Activated T-cell treated with anti-CD3 and anti-CD28 coated beads, Interleukin-2, amount 50 U/mL, for 24 hours (primary cell): ENCODE data around the gene ZBTB7A.

Experiments used
- DNase-seq: peaks from one replicate; pipeline ENCODE4 v3.0.0-alpha.2; 2020
- H3K27ac Mint-ChIP-seq: 2 replicates; pipeline ENCODE4 v1.8.0; 2020; ENCODE audit warnings: mild to moderate bottlenecking, mixed read lengths
- H3K27me3 Mint-ChIP-seq: 2 replicates; pipeline ENCODE4 v1.8.0; 2020; ENCODE audit warnings: mixed read lengths
- H3K36me3 Mint-ChIP-seq: 2 replicates; pipeline ENCODE4 v1.8.0; 2020; ENCODE audit warnings: low read depth, mixed read lengths
- H3K4me1 Mint-ChIP-seq: 2 replicates; pipeline ENCODE4 v1.8.0; 2020; ENCODE audit warnings: low read depth, mixed read lengths
- H3K4me3 Mint-ChIP-seq: 2 replicates; pipeline ENCODE4 v1.8.0; 2020; ENCODE audit warnings: mild to moderate bottlenecking, moderate library complexity, mixed read lengths
- H3K9me3 Mint-ChIP-seq: 2 replicates; pipeline ENCODE4 v1.8.0; 2020; ENCODE audit warnings: mixed read lengths

Gene ZBTB7A

DNA sequence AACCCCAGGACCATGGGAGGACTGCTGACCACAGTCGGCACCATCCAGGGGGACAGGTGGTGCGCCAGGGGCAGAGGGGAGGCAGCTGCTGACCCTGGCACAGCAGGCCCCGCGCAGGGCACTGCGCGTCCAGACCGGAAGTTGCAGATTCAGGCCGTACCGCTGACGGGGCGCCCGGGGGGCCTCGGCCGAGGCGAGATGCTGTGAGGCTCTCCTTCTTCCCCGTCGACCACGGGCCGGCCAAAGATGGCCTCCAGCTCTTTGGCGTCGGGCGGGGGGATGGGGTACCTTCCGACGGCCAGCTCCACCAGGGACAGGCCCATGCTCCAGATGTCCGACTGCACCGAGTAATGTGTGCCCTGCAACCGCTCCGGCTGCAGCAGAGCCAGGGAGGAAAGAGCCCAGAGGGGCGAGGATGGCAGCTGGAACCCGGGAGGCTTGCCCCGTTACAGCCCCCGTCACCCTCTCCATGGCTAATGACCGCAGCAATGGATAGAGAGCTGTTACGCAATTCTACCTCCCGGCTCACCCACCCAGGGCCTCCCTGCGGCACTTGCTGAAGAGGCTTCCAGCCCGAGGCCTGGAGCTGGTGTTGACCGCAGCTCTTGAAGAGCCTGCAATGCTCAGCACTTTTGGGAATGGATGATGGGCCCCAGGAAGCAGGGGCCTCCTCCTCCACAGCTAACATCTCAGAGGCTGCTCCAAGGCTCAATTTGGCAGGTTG is 32.5 kb upstream of the ZBTB7A start:
- Mint-ChIP-seq H3K4me3 (no peak overlapping the region), H3K27ac (no peak overlapping the region)

DNA sequence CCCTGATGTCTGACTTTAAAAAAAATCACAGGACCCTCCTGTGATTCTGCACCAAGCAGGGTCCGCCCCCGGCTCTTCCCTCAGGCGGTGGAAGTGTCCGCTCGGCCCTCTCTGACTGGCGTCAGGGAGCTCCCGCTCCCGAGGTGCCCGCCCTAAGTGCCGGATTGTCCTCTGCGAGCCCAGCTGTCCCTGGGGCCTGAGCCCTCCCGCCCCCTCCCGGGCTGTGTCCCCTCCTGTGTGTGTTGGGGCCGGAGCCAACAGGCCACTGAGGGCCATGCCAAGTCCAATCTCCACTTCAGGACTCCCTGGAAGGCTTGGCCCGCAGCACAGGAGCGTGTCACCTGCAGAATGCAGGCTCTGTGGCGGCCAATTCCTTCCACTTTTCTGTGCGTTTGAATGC is 31.8 kb upstream of the ZBTB7A start:
- Mint-ChIP-seq H3K27me3 (no peaks in the 10 kb centered on the region), H3K9me3 (no peaks in the 10 kb centered on the region), H3K27ac (no peak overlapping the region), H3K36me3 (peaks cover 78% of the 10 kb centered on the region), H3K4me1 (peaks cover 4% of the 10 kb centered on the region), H3K4me3 (no peak overlapping the region)
- no peak for DNase-seq

More for the DNA sequence above, 32.5 kb upstream of the ZBTB7A start:
- DNase-seq = no peak
- no peaks in the 10 kb centered on the region for H3K27me3 Mint-ChIP-seq
- peaks cover 9% of the 10 kb centered on the region for H3K4me1 Mint-ChIP-seq
- no peaks in the 10 kb centered on the region for H3K9me3 Mint-ChIP-seq
- H3K36me3 Mint-ChIP-seq = peaks cover 81% of the 10 kb centered on the region

DNA sequence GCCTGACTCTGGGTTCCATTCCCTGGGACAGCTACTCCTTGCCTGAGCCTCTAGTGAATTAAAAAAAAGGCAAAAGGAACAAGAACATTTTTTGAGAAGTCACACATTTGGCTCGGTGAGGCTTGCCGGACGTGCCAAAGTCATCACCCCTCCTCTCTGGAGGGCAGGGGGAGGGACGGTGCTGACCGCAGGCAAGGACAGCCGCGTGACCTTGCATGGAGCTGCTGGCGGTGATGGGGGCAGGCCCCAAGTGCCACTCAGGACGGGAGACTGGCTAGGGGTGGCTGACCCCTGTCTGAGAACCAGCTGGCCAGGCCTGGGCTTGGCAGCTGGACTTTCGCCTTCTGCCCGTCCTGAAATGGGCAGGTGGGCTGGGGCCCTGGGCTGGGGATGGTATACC is 30.8 kb upstream of the ZBTB7A start:
- Mint-ChIP-seq H3K4me3 (no peak overlapping the region), H3K27ac (no peak overlapping the region), H3K9me3 (no peaks in the 10 kb centered on the region), H3K4me1 (no peaks in the 10 kb centered on the region), H3K27me3 (no peaks in the 10 kb centered on the region), H3K36me3 (peaks cover 82% of the 10 kb centered on the region)
- DNase-seq = no peak

DNA sequence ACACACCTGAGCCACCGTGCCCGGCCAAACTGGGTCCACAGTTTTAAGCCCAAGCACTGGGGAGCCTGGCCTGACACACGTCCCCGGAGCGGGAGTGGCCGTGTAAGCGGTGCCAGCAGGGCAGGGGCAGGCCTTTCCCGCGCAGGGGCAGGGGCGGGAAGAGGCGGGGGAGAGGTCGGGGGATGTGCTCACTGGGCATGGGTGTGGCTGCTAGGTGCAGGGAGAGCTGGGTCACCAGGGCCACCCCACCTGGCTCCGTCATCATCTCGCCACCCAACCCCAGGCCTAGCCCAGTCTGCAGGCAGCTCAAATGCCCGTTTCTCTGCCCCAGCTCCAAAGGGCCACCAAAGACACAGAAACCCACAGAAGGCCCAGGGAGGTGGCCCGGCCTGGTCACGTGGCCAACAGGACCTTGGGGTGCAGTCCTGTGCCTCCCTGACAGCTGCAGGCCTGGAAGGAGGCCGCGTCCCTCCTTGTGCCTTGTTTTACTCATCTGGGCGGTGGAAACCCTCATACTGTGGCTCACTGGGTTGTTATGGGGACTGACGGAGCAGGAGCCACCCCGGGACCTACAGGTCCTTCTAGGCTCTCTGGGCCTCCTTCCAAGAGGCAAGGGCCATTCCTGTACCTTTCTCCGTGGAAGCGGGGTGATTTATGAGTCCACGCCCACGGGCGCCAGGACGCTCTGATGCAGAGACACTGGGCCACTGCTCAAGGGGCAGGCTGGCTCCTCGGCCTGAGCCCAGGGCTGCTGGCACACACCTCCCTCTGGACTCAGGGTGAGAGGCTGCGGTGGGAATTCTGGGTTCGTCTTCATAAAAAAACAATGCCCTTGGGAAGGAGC is 29.6 kb upstream of the ZBTB7A start:
- Mint-ChIP-seq H3K27ac (no peak overlapping the region), H3K27me3 (no peaks in the 10 kb centered on the region), H3K4me1 (no peaks in the 10 kb centered on the region), H3K36me3 (peaks cover 75% of the 10 kb centered on the region), H3K9me3 (no peaks in the 10 kb centered on the region), H3K4me3 (no peak overlapping the region)
- DNase-seq = no peak

DNA sequence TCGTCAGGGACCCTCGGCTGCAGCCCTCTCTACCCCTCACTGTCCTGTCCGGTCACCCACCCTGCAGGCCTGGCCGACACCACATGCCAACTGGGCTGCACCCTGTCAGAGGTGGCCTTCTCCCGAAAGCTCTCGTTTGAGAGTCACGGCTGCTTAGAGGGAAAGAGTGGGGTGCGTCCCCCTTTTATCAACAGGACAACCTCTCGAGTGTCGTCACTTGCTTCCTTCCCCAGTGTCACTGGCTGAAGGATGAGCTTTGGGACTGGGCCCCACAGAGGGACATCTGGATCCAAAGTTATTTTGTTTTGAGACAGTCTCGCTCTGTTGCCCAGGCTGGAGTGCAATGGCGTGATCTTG is 28.8 kb upstream of the ZBTB7A start:
- Mint-ChIP-seq H3K36me3 (peaks cover 71% of the 10 kb centered on the region), H3K27me3 (no peaks in the 10 kb centered on the region), H3K9me3 (no peaks in the 10 kb centered on the region)

DNA sequence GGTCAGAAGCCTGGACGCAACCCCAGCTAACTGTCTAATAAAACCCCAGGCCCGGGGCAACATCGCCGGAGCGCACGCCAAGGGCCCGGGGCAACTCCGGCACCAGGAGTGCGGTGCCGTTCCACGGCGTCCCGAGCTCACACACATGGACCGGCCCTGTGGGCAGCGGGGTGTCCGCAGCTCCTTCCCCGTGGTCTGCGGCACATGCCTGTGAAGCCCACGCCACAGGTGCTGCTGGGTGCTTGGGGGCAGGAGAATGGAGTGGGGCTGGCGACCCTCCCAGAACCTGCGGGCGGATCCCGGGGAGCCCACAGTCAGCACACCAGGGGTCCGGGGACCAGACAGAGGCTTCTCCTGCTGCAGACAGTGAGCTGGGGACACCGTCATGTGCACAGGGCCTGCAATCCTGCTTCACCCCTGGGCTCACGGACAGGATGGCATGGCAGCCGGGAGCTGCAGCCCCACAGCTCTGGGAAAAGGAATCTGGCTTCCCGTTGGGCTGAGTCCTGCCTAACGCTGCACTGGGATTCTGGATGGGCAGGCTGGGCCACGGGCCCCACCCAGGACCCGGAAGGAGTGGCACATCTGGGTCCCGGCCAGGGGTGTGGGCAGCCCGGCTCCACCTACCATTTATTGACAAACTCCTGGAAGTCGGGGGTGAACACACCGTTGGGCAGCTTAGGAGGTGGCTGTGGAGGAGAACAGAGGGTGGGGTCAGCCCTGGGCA is 28.2 kb upstream of the ZBTB7A start:
- no peak for DNase-seq
- Mint-ChIP-seq H3K27ac (no peak overlapping the region), H3K4me1 (peaks cover 4% of the 10 kb centered on the region)

More for the DNA sequence above, 28.8 kb upstream of the ZBTB7A start:
- no peak for DNase-seq
- Mint-ChIP-seq H3K4me1 (peaks cover 1% of the 10 kb centered on the region), H3K27ac (no peak overlapping the region), H3K4me3 (no peak overlapping the region)

DNA sequence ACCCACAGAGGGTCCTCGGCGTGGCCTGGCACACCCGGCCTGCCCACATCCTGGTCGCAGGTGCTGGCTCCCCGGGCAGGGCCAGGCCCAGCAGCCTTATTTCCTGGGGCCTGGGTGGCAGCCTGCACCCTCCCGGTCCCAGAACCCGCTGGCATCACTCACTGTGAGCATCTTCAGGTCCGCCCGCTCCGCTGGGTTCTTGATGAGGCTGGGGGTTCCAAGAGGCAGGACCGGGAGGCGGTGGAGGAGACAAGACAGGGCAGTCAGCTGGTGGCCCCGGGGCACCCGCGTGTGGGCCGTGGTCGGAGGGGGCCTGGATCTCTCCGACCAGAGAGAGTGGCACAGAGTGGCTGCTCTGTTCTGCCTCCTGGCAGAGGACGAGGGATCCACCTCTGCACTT is 27.6 kb upstream of the ZBTB7A start:
- Mint-ChIP-seq H3K4me1 (peaks cover 10% of the 10 kb centered on the region), H3K36me3 (peaks cover 70% of the 10 kb centered on the region), H3K27me3 (no peaks in the 10 kb centered on the region), H3K9me3 (no peaks in the 10 kb centered on the region), H3K4me3 (no peak overlapping the region), H3K27ac (no peak overlapping the region)
- DNase-seq = no peak

More for the DNA sequence above, 28.2 kb upstream of the ZBTB7A start:
- H3K36me3 Mint-ChIP-seq = peaks cover 70% of the 10 kb centered on the region
- H3K4me3 Mint-ChIP-seq = no peak overlapping the region
- H3K9me3 Mint-ChIP-seq = no peaks in the 10 kb centered on the region
- no peaks in the 10 kb centered on the region for H3K27me3 Mint-ChIP-seq

DNA sequence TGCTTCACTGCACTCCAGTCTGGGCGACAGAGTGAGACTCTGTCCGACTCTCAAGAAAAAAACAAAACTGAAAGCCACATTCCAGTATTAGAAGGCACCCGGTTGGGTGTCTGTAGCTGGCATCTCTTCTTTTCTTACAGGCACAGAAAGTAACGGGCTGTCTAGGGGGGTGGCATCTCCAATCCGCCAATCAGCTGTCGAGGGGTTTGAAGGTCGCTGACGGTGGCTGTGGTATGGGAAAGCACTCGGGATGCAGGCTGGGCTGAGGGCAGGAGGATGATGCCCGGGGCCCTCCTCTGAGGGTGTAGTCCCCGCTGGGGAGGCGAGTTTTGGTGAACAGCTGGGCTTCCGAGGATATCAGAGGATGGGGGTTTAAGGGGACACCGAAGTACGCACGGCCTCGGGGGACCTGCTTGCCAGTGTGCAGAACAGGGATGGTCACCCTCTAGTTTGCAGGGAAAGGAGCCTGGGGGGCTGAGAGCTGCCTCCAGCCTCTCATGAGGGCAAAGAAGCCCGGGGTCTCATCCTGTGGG is 27.0 kb upstream of the ZBTB7A start:
- no peak overlapping the region for H3K4me3 Mint-ChIP-seq
- H3K27me3 Mint-ChIP-seq = no peaks in the 10 kb centered on the region
- no peaks in the 10 kb centered on the region for H3K9me3 Mint-ChIP-seq
- peaks cover 69% of the 10 kb centered on the region for H3K36me3 Mint-ChIP-seq
- H3K27ac Mint-ChIP-seq = peak overlapping the region; percentile 37
- peaks cover 16% of the 10 kb centered on the region for H3K4me1 Mint-ChIP-seq
- DNase-seq = no peak

DNA sequence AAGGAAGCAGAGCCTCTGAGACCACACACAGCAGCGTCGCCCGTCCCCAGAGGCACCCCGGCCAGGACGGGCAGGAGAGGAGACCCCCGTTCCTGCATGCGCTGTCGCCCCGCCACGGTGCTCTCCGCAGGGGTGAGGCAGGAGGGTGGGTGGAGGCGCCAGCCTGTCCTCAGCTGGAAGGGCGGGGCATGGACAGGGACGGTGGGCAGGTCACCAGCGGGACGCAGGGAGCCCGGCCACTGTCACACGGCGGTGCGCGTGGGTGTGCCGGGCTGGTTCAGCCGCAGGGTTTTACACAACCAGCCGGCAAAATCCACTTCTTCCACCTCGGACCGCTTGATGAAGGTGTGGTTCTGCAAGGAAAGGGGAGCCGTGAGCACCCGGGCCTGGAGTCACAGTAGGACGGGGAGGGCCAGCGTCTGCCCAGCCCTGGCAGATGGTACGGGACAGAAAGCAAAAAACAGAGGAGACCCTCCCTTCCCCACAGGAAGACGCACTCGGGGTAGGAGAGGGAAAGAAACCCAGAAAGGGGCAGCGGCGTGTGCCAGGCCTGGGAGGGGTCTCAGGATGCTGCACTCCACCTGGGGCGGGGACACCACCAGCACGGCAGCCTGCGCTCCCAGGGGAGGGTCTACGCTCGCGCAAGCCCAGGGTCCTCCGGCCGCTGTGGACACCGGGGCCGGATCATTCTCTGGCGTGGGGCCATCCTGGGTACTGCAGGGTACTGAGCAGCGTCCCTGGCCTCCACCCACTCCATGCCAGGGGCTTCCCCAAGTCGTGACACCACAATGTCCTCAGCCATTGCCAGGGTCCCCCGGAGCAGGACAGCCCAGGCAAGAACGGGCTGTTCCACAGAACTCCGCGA is 23.9 kb upstream of the ZBTB7A start:
- DNase-seq = no peak
- H3K27me3 Mint-ChIP-seq = no peaks in the 10 kb centered on the region
- H3K4me1 Mint-ChIP-seq = peaks cover 40% of the 10 kb centered on the region
- H3K9me3 Mint-ChIP-seq = no peaks in the 10 kb centered on the region
- peak overlapping the region; percentile 92 for H3K27ac Mint-ChIP-seq
- peaks cover 42% of the 10 kb centered on the region for H3K36me3 Mint-ChIP-seq
- no peak overlapping the region for H3K4me3 Mint-ChIP-seq

DNA sequence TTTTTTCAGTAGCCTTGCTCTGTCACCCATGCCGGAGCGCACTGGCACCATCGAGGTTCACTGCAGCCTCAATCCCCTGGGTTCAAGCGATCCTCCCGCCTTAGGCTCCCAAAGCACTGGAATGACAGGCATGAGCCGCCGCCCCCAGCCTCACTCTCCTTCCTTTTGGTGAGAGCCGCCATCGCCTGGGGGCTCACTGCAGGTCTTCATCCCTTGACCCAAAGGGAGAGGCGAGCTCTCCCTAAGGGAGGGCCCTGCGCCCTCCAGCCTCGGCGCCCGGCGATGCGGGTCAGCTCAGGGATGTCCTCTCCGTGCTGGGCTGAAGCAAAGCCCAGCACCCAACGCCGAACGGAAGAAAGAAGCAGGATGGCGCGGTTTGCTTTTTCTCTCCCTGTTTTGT is 23.2 kb upstream of the ZBTB7A start:
- Mint-ChIP-seq H3K36me3 (peaks cover 35% of the 10 kb centered on the region), H3K27me3 (no peaks in the 10 kb centered on the region), H3K4me1 (peaks cover 40% of the 10 kb centered on the region), H3K9me3 (no peaks in the 10 kb centered on the region), H3K4me3 (no peak overlapping the region), H3K27ac (peak overlapping the region; percentile 92)
- DNase-seq = no peak

DNA sequence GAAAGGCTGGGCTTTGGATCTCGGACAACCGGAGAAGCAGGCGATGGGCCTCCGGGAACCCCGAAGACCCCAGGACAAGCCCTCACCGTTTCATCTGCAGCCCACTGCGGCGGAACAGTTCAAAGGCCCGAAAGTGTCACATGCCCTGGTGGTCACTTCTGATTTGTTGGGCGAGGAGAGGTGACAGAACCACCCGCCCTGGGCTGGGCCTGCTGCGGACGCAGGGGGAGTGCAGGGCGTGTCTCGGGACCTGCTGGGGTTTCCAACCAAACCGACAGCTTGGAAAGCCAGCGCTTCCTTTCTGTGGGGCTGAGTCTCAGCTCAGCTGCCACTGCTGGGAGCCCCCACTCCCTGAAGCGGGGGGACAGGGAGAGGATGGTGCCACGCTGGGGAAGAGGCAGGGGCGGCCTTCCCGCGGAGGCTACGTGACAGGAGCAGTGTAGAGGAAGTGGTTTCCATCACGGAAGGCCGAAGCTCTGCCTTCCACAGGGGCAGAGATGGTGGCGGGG is 22.8 kb upstream of the ZBTB7A start:
- peaks cover 44% of the 10 kb centered on the region for H3K4me1 Mint-ChIP-seq

DNA sequence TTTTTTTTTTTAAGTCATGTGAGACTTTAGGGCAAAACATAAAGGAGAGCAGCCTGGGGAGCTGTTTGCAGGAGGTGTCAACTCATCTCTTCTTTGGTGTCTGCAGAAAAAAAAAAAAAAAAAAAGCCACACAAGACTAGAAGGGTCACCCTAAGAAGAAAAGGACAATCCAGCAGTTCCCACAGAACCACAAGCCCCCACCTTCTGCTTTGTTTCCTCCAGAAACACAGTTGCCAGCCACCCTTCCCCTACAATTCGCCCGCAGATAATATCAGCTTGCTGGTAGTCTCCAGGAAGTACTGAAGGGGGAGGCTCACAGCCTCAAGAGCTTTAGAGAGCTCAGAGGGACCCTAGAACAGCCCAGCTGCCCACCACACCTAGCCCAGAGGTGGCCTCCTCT is 22.3 kb upstream of the ZBTB7A start:
- H3K9me3 Mint-ChIP-seq = no peaks in the 10 kb centered on the region
- peak overlapping the region; percentile 92 for H3K27ac Mint-ChIP-seq
- DNase-seq = no peak
- H3K4me3 Mint-ChIP-seq = peak overlapping the region; percentile 70
- peaks cover 47% of the 10 kb centered on the region for H3K4me1 Mint-ChIP-seq
- H3K36me3 Mint-ChIP-seq = peaks cover 30% of the 10 kb centered on the region
- H3K27me3 Mint-ChIP-seq = no peaks in the 10 kb centered on the region

More for the DNA sequence above, 22.8 kb upstream of the ZBTB7A start:
- peak overlapping the region; percentile 70 for H3K4me3 Mint-ChIP-seq
- H3K27ac Mint-ChIP-seq = peak overlapping the region; percentile 92
- H3K27me3 Mint-ChIP-seq = no peaks in the 10 kb centered on the region
- H3K9me3 Mint-ChIP-seq = no peaks in the 10 kb centered on the region
- peak; percentile 71 for DNase-seq
- peaks cover 33% of the 10 kb centered on the region for H3K36me3 Mint-ChIP-seq

DNA sequence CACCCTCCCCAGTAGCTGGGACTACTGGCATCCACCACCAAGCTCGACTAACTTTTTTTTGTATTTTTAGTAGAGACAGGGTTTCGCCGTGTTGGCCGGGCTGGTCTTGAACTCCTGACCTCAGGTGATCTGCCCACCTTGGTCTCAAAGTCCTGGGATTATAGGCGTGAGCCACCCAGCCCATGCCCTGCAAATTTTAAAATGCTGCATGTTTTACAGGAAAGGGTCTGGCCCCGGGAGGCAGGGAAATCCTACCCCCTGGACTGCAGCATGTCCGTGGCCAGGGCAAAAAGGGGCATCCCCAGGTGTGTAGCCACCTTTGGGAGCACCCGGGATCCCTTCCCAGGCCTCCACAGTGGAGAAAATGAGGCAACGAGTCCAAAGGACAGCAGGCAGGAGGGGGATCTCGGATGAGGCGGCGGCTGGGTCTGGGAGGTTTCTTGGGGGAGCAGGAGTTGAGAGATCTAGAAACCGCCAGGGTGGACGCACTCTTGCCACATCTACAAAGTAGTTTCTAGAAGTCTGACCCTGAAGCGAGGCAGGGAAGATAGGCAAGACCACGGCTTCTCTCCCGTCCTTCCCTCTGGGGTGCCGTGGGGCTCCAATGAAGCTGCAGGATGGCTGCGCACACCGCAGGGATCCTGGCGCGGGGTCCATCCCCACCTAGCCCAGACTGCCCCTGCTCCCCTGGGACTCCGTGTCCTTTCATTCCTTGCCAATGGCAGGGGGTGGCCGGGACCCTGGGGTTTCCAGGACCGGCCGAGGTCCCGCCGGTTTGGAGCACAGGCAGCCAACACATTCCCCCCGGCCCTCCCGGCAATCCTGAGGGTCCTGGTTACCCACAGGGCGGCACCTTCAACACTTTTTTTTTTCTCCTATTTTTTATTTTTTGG is 21.3 kb upstream of the ZBTB7A start:
- Mint-ChIP-seq H3K27me3 (no peaks in the 10 kb centered on the region), H3K9me3 (no peaks in the 10 kb centered on the region), H3K27ac (peak overlapping the region; percentile 52), H3K4me3 (peak overlapping the region; percentile 10), H3K36me3 (peaks cover 23% of the 10 kb centered on the region), H3K4me1 (peaks cover 57% of the 10 kb centered on the region)
- DNase-seq = no peak
